Measurements from ENCODE around the gene PLEKHA7. TPM values are rescaled to one million over a fixed set of nuclear protein-coding genes. Genes with fewer than 3 reads are reported as not detected.

The PLEKHA7 gene
- total RNA-seq, 1 experiment from 2014 or later, result 18.4 TPM

DNA sequence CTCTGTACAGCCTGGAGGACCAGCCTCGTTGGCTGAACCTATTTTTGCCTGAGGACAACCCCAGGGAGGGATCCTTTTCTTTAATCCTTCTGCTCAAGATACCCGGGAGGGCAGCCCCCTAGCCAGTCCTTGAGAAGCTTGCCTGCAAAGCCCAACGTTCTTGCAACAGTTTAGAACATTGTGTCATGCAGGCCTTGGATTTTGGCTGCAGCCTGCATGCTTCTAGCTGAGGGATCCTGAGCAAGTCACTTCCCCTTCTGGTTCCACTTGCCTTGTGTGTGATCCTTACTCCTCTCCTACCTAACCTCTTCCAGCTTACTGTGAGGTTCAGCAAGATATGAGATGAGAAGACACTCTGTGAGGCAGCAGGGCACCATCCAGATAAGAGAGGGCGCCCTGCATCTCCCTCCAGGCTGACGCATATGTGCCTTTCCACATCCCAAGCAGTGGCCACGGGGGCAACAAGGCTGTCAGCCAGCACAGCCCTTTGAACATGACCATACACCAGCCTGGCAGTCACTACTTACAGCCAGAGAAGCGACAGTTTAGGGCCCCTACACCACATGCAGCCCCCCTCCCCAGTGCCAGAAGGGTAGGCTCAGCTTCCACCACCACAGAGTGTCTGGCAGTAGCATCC lies 199.7 kb downstream of the PLEKHA7 start:
- Histone ChIP-seq H3K27ac (ENCODE audit: low read length) (no peak overlapping the region), H3K4me3 (ENCODE audit: low read length) (no peak overlapping the region), H3K4me1 (ENCODE audit: insufficient read depth, low read length) (peaks cover 27% of the 10 kb centered on the region), H3K4me2 (ENCODE audit: low read length) (no peak overlapping the region), H3K9me2 (replicated peaks; ENCODE audit: low read length) (no peaks in the 10 kb centered on the region), H3F3A (ENCODE audit: low read length, unreplicated experiment) (no peaks in the 10 kb centered on the region), H3K9ac (ENCODE audit: low read length) (no peak overlapping the region), H3K79me2 (ENCODE audit: low read length) (no peaks in the 10 kb centered on the region), H4K20me1 (ENCODE audit: low read length) (no peaks in the 10 kb centered on the region), H3K27me3 (ENCODE audit: low read length) (no peaks in the 10 kb centered on the region), H3K36me3 (ENCODE audit: low read depth, low read length) (no peaks in the 10 kb centered on the region; the same call in 1 of the 2 replicates), H3K9me3 (ENCODE audit: low read length) (no peaks in the 10 kb centered on the region), H2AFZ (ENCODE audit: low read length) (no peak overlapping the region)
- DNase-seq, result no peak
- intact Hi-C loops (cut with micrococcal nuclease), result no loop called here
- ATAC-seq, result no peak
- ChIA-PET CTCF (no interaction called here), POLR2A (ENCODE audit: unreplicated experiment) (no interaction called here)
- no TSS peak for BruUV-seq (replicated peaks)
- TF ChIP-seq EZH2 (IDR thresholded peaks at IDR 0.05; ENCODE audit: low read length, unreplicated experiment) (no peak), EZH2phosphoT487 (IDR thresholded peaks at IDR 0.05; ENCODE audit: borderline replicate concordance, low read length) (no peak)
- TF ChIP-seq, protein P1, sequence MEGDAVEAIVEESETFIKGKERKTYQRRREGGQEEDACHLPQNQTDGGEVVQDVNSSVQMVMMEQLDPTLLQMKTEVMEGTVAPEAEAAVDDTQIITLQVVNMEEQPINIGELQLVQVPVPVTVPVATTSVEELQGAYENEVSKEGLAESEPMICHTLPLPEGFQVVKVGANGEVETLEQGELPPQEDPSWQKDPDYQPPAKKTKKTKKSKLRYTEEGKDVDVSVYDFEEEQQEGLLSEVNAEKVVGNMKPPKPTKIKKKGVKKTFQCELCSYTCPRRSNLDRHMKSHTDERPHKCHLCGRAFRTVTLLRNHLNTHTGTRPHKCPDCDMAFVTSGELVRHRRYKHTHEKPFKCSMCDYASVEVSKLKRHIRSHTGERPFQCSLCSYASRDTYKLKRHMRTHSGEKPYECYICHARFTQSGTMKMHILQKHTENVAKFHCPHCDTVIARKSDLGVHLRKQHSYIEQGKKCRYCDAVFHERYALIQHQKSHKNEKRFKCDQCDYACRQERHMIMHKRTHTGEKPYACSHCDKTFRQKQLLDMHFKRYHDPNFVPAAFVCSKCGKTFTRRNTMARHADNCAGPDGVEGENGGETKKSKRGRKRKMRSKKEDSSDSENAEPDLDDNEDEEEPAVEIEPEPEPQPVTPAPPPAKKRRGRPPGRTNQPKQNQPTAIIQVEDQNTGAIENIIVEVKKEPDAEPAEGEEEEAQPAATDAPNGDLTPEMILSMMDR (conservative IDR thresholded peaks at IDR 0.05; ENCODE audit: low read depth, low read length), result no peak

DNA sequence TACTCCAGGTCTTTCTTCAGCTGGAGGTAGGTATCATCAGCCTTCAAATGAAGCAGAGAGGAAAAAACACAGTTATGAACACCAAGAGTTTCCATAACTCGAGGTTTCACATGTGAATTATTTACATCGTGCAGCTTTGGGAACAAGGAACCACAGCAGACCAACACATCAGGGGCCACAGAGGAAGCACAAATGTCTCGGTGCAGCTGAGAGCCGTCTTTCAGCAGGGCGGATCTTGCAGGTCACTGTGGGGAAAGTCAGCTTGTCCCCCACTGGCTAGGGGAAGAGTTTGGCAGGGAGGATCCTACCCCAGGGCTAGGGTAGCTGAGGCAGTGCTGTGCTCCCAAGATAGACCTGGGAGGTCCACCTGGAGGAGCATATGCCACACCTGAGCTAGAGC lies 201.1 kb downstream of the PLEKHA7 start:
- no peaks in the 10 kb centered on the region for H4K20me1 ChIP-seq (ENCODE audit: low read length)
- POLR2A ChIA-PET (ENCODE audit: unreplicated experiment), result no interaction called here
- no peaks in the 10 kb centered on the region for H3K9me2 ChIP-seq (replicated peaks; ENCODE audit: low read length)
- no peaks in the 10 kb centered on the region for H3K9me3 ChIP-seq (ENCODE audit: low read length)
- no peak overlapping the region for H3K4me2 ChIP-seq (ENCODE audit: low read length)
- no peak for TF ChIP-seq EZH2phosphoT487 (IDR thresholded peaks at IDR 0.05; ENCODE audit: borderline replicate concordance, low read length)
- no peak for TF ChIP-seq EZH2 (IDR thresholded peaks at IDR 0.05; ENCODE audit: low read length, unreplicated experiment)
- TF ChIP-seq, protein P1 (conservative IDR thresholded peaks at IDR 0.05; ENCODE audit: low read depth, low read length), result no peak
- no peak overlapping the region for H3K9ac ChIP-seq (ENCODE audit: low read length)
- BruUV-seq (replicated peaks), result no TSS peak
- no peaks in the 10 kb centered on the region for H3K27me3 ChIP-seq (ENCODE audit: low read length)
- no peaks in the 10 kb centered on the region for H3F3A ChIP-seq (ENCODE audit: low read length, unreplicated experiment)
- no peak for ATAC-seq
- no peak overlapping the region for H2AFZ ChIP-seq (ENCODE audit: low read length)
- H3K79me2 ChIP-seq (ENCODE audit: low read length), result no peaks in the 10 kb centered on the region
- no peak overlapping the region for H3K4me3 ChIP-seq (ENCODE audit: low read length)
- intact Hi-C loops (cut with micrococcal nuclease), result no loop called here
- H3K4me1 ChIP-seq (ENCODE audit: insufficient read depth, low read length), result peaks cover 21% of the 10 kb centered on the region
- DNase-seq, result no peak
- CTCF ChIA-PET, result no interaction called here
- no peaks in the 10 kb centered on the region; the same call in 1 of the 2 replicates for H3K36me3 ChIP-seq (ENCODE audit: low read depth, low read length)
- H3K27ac ChIP-seq (ENCODE audit: low read length), result no peak overlapping the region

DNA sequence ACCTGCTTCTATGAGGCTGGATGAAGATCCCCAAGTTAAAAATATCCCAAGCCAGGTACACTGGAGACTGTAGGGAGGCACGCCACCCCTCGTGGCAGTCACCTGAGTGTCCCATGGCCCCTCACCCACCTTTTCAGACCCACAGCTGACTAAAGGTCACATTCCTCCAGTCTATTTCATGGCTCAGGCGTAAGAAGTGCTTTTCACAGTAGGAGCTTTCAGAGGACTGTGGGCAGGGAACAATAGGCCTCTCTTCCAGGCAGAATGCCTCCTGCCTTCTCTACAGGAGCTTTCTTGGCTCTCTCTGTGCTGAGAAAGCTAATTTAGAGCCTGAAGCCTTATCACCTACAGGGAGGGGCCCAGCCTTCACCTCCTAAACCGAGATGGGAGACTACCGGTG lies 201.9 kb downstream of the PLEKHA7 start:
- ATAC-seq (no peak), DNase-seq (no peak)
- no peak overlapping the region for H3K4me3 ChIP-seq (ENCODE audit: low read length)
- no peaks in the 10 kb centered on the region; the same call in 1 of the 2 replicates for H3K36me3 ChIP-seq (ENCODE audit: low read depth, low read length)
- no TSS peak for BruUV-seq (replicated peaks)
- no peak overlapping the region for H3K27ac ChIP-seq (ENCODE audit: low read length)
- H3K9me2 ChIP-seq (replicated peaks; ENCODE audit: low read length), result no peaks in the 10 kb centered on the region
- H2AFZ ChIP-seq (ENCODE audit: low read length), result no peak overlapping the region
- intact Hi-C loops (cut with micrococcal nuclease), result no loop called here
- H3K9ac ChIP-seq (ENCODE audit: low read length), result no peak overlapping the region
- ChIA-PET POLR2A (ENCODE audit: unreplicated experiment) (no interaction called here), CTCF (no interaction called here)
- no peaks in the 10 kb centered on the region for H3K79me2 ChIP-seq (ENCODE audit: low read length)
- H3K27me3 ChIP-seq (ENCODE audit: low read length), result no peaks in the 10 kb centered on the region
- H3K4me2 ChIP-seq (ENCODE audit: low read length), result no peak overlapping the region
- no peaks in the 10 kb centered on the region for H3F3A ChIP-seq (ENCODE audit: low read length, unreplicated experiment)
- TF ChIP-seq EZH2 (IDR thresholded peaks at IDR 0.05; ENCODE audit: low read length, unreplicated experiment) (no peak), EZH2phosphoT487 (IDR thresholded peaks at IDR 0.05; ENCODE audit: borderline replicate concordance, low read length) (no peak)
- TF ChIP-seq, protein P1 (conservative IDR thresholded peaks at IDR 0.05; ENCODE audit: low read depth, low read length), result no peak
- peaks cover 14% of the 10 kb centered on the region for H3K4me1 ChIP-seq (ENCODE audit: insufficient read depth, low read length)
- no peaks in the 10 kb centered on the region for H3K9me3 ChIP-seq (ENCODE audit: low read length)
- no peaks in the 10 kb centered on the region for H4K20me1 ChIP-seq (ENCODE audit: low read length)

Measured in PC-3 (cell line).